GM12878 (cell line): ENCODE measurements around the gene TRIM26. TPM values are rescaled to one million over a fixed set of nuclear protein-coding genes. Genes with fewer than 3 reads are reported as not detected.

Source experiments
- ATAC-seq: fragments of 200-7000 bp; cut with Tn5 transposase; 3 replicates; pipeline ENCODE4 v1.9.1; 2020; ENCODE audit warnings: mild to moderate bottlenecking, moderate library complexity
- BruUV-seq: library from RNA; stranded (reverse); fragments of 400-500 nt; replicated peaks from 2 replicates; lab custom pipeline; 2021; lab: Mats Ljungman, UMichigan
- CTCF ChIA-PET: fragments of 300-600 bp; sonication (Branson Sonifier 250); formaldehyde crosslinking; extraction: SDS; loops from one replicate; lab custom pipeline; 2021; ENCODE audit warnings: inconsistent platforms; lab: Yijun Ruan, JAX
- POLR2A ChIA-PET: fragments of 350-600 bp; formaldehyde crosslinking; extraction: SDS; loops from one replicate; lab custom pipeline; 2021; ENCODE audit warnings: inconsistent platforms; lab: Charles Lee
- RAD21 ChIA-PET: fragments of 300-600 bp; sonication (Branson Sonifier 250); formaldehyde crosslinking; loops from one replicate; lab custom pipeline; 2023; ENCODE audit warnings: antibody characterized with exemption; ENCODE audit not compliant: unreplicated experiment; lab: Charles Lee
- SMC1A ChIA-PET: fragments of 300-600 bp; sonication (Branson Sonifier 250); formaldehyde crosslinking; loops from one replicate; lab custom pipeline; 2023; ENCODE audit not compliant: unreplicated experiment, uncharacterized antibody; lab: Charles Lee
- DNase-seq: peaks from one replicate; pipeline ENCODE4 v3.0.0-alpha.2; 2011; ENCODE audit warnings: low read depth, low spot score
- FAIRE-seq: peaks from 3 replicates; lab custom pipeline; 2011; peaks lifted over from hg19 to GRCh38; lab: Jason Lieb, UNC
- H2AFZ ChIP-seq: 2 replicates; pipeline ENCODE4 v1.6.0; 2011; ENCODE audit warnings: low read depth, low read length, control low read depth; ENCODE audit not compliant: control insufficient read depth
- H3K27ac ChIP-seq: 2 replicates; pipeline ENCODE4 v1.5.1; 2011; ENCODE audit warnings: control low read depth; ENCODE audit not compliant: control insufficient read depth, insufficient read depth
- H3K27me3 ChIP-seq, 2 experiments: replicated peaks in 1 of 2; 2 replicates each; pipeline versions ENCODE4 v1.6.0 to v1.6.1; 2011; ENCODE audit warnings: low read length in 1 of 2; ENCODE audit not compliant: control insufficient read depth in 2 of 2, insufficient read depth in 2 of 2
- H3K36me3 ChIP-seq, 2 experiments: 2 replicates each; pipeline ENCODE4 v1.5.1; 2011; ENCODE audit warnings: low read length in 1 of 2; ENCODE audit not compliant: control insufficient read depth in 2 of 2, insufficient read depth in 2 of 2
- H3K4me1 ChIP-seq: 2 replicates; pipeline ENCODE4 v1.6.1; 2011; ENCODE audit warnings: mild to moderate bottlenecking, low read length, moderate library complexity, mixed read lengths; ENCODE audit not compliant: control insufficient read depth, insufficient read depth
- H3K4me2 ChIP-seq: 2 replicates; pipeline ENCODE4 v1.6.0; 2011; ENCODE audit warnings: control low read depth; ENCODE audit not compliant: control insufficient read depth, insufficient read depth
- H3K4me3 ChIP-seq: fragments of 200-600 bp; sonication (generic); 2 replicates; pipeline ENCODE4 v1.5.1; 2016
- H3K79me2 ChIP-seq: 2 replicates; pipeline ENCODE4 v1.6.0; 2011; ENCODE audit warnings: low read length; ENCODE audit not compliant: control insufficient read depth, insufficient read depth
- H3K9ac ChIP-seq: 2 replicates; pipeline ENCODE4 v1.8.0; 2011; ENCODE audit warnings: low read length, control low read depth, mixed read lengths; ENCODE audit not compliant: control insufficient read depth, insufficient read depth
- H3K9me3 ChIP-seq: replicated peaks from 3 replicates; pipeline ENCODE4 v1.5.1; 2011; ENCODE audit warnings: mild to moderate bottlenecking, low read length; ENCODE audit not compliant: control insufficient read depth, insufficient read depth
- H4K20me1 ChIP-seq: 2 replicates; pipeline ENCODE4 v1.6.0; 2011; ENCODE audit not compliant: control insufficient read depth, insufficient read depth
- ASH2L ChIP-seq: fragments of 300-600, 200-600 bp; sonication (generic); IDR thresholded peaks from 2 replicates; pipeline ENCODE4 v1.6.1; 2017; ENCODE audit warnings: low read depth, mild to moderate bottlenecking, borderline replicate concordance
- BCL11A ChIP-seq: IDR thresholded peaks from 2 replicates; pipeline ENCODE4 v1.6.1; 2011; ENCODE audit warnings: low read depth, low read length
- BCL3 ChIP-seq: IDR thresholded peaks from 2 replicates; pipeline ENCODE4 v1.6.1; 2011; ENCODE audit warnings: borderline replicate concordance, low read depth, mild to moderate bottlenecking, moderate library complexity, low read length; ENCODE audit not compliant: insufficient read depth, poor library complexity, severe bottlenecking
- CBFB ChIP-seq: IDR thresholded peaks from 2 replicates; pipeline ENCODE4 v1.6.1; 2016; ENCODE audit warnings: antibody characterized with exemption, low read depth
- CBX5 ChIP-seq: sonication (generic); IDR thresholded peaks from 2 replicates; pipeline ENCODE4 v1.6.1; 2016; ENCODE audit warnings: low read depth, moderate library complexity, mild to moderate bottlenecking, inconsistent platforms
- CHD1 ChIP-seq: IDR thresholded peaks from 2 replicates; pipeline ENCODE4 v1.6.1; 2012; ENCODE audit warnings: low read depth, low read length, improper control_type of control experiment
- HDAC6 ChIP-seq: fragments of 200-600 bp; sonication (generic); IDR thresholded peaks from one replicate; pipeline ENCODE4 v1.8.0; 2017; ENCODE audit warnings: antibody characterized with exemption; ENCODE audit not compliant: unreplicated experiment
- JUNB ChIP-seq: IDR thresholded peaks from 2 replicates; pipeline ENCODE4 v1.6.1; 2016; ENCODE audit warnings: antibody characterized with exemption, mild to moderate bottlenecking
- NFIC ChIP-seq: IDR thresholded peaks from 2 replicates; pipeline ENCODE4 v1.6.1; 2012; ENCODE audit warnings: low read depth, mild to moderate bottlenecking, inconsistent platforms, low read length, moderate library complexity
- NR2C2 ChIP-seq: IDR thresholded peaks from 2 replicates; pipeline ENCODE4 v1.6.1; 2011; ENCODE audit warnings: borderline replicate concordance, low read depth; ENCODE audit not compliant: control insufficient read depth, insufficient read length
- POLR2AphosphoS5 ChIP-seq: IDR thresholded peaks from 2 replicates; pipeline ENCODE4 v1.6.1; 2011; ENCODE audit warnings: mild to moderate bottlenecking, low read length, inconsistent platforms
- POU2F2 ChIP-seq: IDR thresholded peaks from 3 replicates; pipeline ENCODE4 v1.6.1; 2011; ENCODE audit warnings: low read depth, mild to moderate bottlenecking, low read length, borderline replicate concordance
- RAD21 ChIP-seq: IDR thresholded peaks from 2 replicates; pipeline ENCODE4 v1.6.1; 2011; ENCODE audit warnings: mild to moderate bottlenecking, low read depth, low read length, moderate library complexity; ENCODE audit not compliant: insufficient read depth
- RUNX3 ChIP-seq: IDR thresholded peaks from 2 replicates; pipeline ENCODE4 v1.6.1; 2012; ENCODE audit warnings: low read length, inconsistent platforms
- SMARCA5 ChIP-seq: fragments of 450-650 bp; IDR thresholded peaks from 2 replicates; pipeline ENCODE4 v1.6.1; 2017; ENCODE audit warnings: mild to moderate bottlenecking
- SMC3 ChIP-seq: IDR thresholded peaks from 2 replicates; pipeline ENCODE4 v1.6.1; 2011; ENCODE audit warnings: low read length, improper control_type of control experiment, borderline replicate concordance
- TARDBP ChIP-seq: IDR thresholded peaks from 2 replicates; pipeline ENCODE4 v1.6.1; 2016; ENCODE audit warnings: borderline replicate concordance
- TCF12 ChIP-seq: IDR thresholded peaks from 2 replicates; pipeline ENCODE4 v1.6.1; 2011; ENCODE audit warnings: low read depth, mild to moderate bottlenecking, low read length
- ZBTB11 ChIP-seq: fragments of 450-650 bp; formaldehyde crosslinking; IDR thresholded peaks from 2 replicates; pipeline ENCODE4 v1.5.0; 2022; ENCODE audit warnings: mild to moderate bottlenecking, missing genetic modification characterization
- ZBTB33 ChIP-seq: fragments of 450-650 bp; IDR thresholded peaks from 2 replicates; pipeline ENCODE4 v1.6.1; 2017; ENCODE audit warnings: mild to moderate bottlenecking
- WGBS: methylation state at CpG from one replicate; pipeline ENCODE4 v1.1.6; 2016; ENCODE audit warnings: low lambda C conversion rate; ENCODE audit not compliant: insufficient replicate concordance, insufficient coverage; ENCODE audit errors: missing lambda C conversion rate; 5-methylcytosine and 5-hydroxymethylcytosine counted together
- in situ Hi-C: fragments of 300-500 bp; cut with MboI; formaldehyde crosslinking; loops from 9 replicates; pipeline ENCODE4 v1.14.3; 2018; ENCODE audit warnings: mixed read lengths
- intact Hi-C: fragments of 100-400 bp; cut with micrococcal nuclease; formaldehyde crosslinking; loops from one replicate; pipeline ENCODE4 v1.14.2; 2022; ENCODE audit not compliant: unreplicated experiment
- polyA plus RNA-seq, 11 experiments: library from polyadenylated mRNA; depleted of rRNA in 4 of 11; unstranded in 6 of 11; stranded (reverse) in 5 of 11; fragments of >200 nt; fragmentation: Nextera tagmentation in 4 of 11; fragmentation: Illumina TruSeq in 1 of 11; extraction: Ambion mirVana in 4 of 11; extraction: Trizol in 1 of 11; gene quantifications; 1 replicate in 1 of 11; 2 replicates in 10 of 11; pipeline versions ENCODE4 v1.2.1 to v1.2.3, GENCODE V29; 2011 to 2016; ENCODE audit warnings: inconsistent platforms in 2 of 11, missing spikeins in 2 of 11, low read depth in 1 of 11
- total RNA-seq, 4 experiments: library from RNA; depleted of rRNA in 3 of 4; stranded (reverse); fragments of >200 nt in 3 of 4; fragmentation: Illumina TruSeq in 1 of 4; extraction: Trizol in 1 of 4; gene quantifications; 2 replicates each; pipeline versions ENCODE4 v1.2.1 to v1.2.3, GENCODE V29; 2013 to 2021

Gene TRIM26
- total and polyA plus RNA-seq, 10 of the 15 experiments (the other 5 are each of a cell fraction or from before 2014, with no cell fraction given), result 13.1 to 79.6 (median 63.6) TPM

GRCh38 chr6:30219244-30219643 lies 6.0 kb upstream of the TRIM26 start:
- in situ Hi-C loops, result no loop called here
- SMC1A ChIA-PET, result interaction anchor here (0.6 to 2.3 kb wide), 18 partner anchors 8 to 181 kb away, joined by 3 to 10 read pairs (median 4); no protein-coding TSS in a partner anchor
- H3K36me3 ChIP-seq, result no peaks in the 10 kb centered on the region
- H3K27me3 ChIP-seq, result no peaks in the 10 kb centered on the region; a peak in 1 of 4 replicates
- no peak overlapping the region for H3K27ac ChIP-seq
- no peaks in the 10 kb centered on the region for H4K20me1 ChIP-seq
- ATAC-seq (peak; percentile 75), DNase-seq (peak; percentile 23), FAIRE-seq (peak; percentile 49)
- BruUV-seq, result no TSS peak
- peak overlapping the region; percentile 83 for H2AFZ ChIP-seq
- CTCF ChIA-PET, result interaction anchor here (0.6 to 6.0 kb wide), 43 partner anchors 9 to 868 kb away, joined by 3 to 56 read pairs (median 4); partner anchors contain the start of genes GTF2H4 and RPP21
- no peak overlapping the region for H3K4me3 ChIP-seq
- intact Hi-C loops, result loop anchor here (2.0 kb wide), 1 partner anchor 178 kb away; no protein-coding TSS in a partner anchor
- H3K9me3 ChIP-seq, result peaks cover 3% of the 10 kb centered on the region
- POLR2A ChIA-PET, result interaction anchor here (0.8 kb wide), 1 partner anchor 107 kb away, joined by 3 read pairs; no protein-coding TSS in a partner anchor
- RAD21 ChIA-PET, result interaction anchor here (0.8 to 2.9 kb wide), 9 partner anchors 9 to 180 kb away, joined by 3 to 17 read pairs (median 4); no protein-coding TSS in a partner anchor
- whole genome bisulfite sequencing, result 0% methylated on average over 1 of the region's 1 CpG
- H3K9ac ChIP-seq, result no peak overlapping the region
- H3K4me1 ChIP-seq, result peaks cover 4% of the 10 kb centered on the region
- H3K4me2 ChIP-seq, result no peak overlapping the region
- 0 out of 2 replicates have a peak, but pooled peaks cover 2% of the 10 kb centered on the region for H3K79me2 ChIP-seq
- TF ChIP-seq NFIC (no peak), SMC3 (peak; percentile 62), JUNB (no peak), RUNX3 (no peak), NR2C2 (no peak), BCL3 (no peak), SMARCA5 (peak; percentile 60; the same call in 1 of the 2 replicates), RAD21 (peak; percentile 83), CHD1 (no peak), ASH2L (no peak), CBFB (no peak), POU2F2 (no peak), HDAC6 (no peak), TARDBP (no peak), TCF12 (no peak), BCL11A (no peak), POLR2AphosphoS5 (no peak), CBX5 (no peak), ZBTB11 (no peak), ZBTB33 (no peak)
